ENCODE measurements around the gene MAPRE3. TPM values are rescaled to one million over a fixed set of nuclear protein-coding genes. Genes with fewer than 3 reads are reported as not detected.

The MAPRE3 gene
- total and polyA plus RNA-seq, 9 of the 15 experiments (the other 6 are each of a cell fraction or from before 2014, with no cell fraction given) = 0.70 to 43.2 (median 12.6) TPM

DNA sequence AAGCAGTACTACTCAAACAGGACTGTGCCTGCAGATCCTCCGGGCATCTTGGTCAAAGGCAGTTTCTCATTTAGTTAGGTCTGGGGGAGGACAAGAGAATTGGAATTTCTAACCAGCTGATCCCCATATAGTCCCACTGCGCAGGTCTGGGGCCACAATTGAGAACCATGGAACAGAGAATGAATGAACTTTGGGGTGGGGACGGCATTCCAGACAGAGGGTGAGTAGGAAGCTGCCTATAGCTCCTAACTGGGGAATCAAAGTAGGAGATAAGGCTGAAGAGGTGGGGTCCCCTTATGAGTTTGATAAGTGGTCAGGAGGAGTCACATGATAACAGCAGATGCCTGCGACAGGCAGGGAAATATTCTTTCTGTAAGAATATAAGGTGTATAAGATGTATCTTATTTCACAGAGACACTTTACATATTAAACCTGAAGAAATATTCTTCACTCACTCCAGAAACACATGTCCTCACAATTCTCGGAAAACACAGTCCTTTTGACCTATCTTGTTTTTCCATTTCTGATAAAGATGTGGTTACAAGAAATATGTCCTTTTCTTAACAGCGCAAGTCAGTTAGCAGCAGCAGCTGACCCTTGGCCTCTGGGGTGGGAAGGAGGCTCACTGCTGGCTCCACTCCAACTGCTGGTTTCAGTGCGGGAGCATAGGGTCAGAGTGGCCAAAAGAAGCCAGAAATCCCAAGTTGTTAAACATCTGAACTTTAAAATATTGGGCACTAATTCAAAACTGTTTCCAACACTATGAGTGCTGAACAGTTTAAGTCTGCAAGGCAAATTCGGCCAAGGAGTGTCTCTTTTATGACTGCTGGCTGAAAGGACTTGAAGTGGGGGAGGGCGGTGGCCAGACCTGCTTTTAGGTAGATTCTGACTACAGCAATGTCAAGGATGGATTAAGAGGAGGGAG is 49.8 kb downstream of the MAPRE3 start (continued):
- TF ChIP-seq POLR2AphosphoS5 (IDR thresholded peaks at IDR 0.05; ENCODE audit: control insufficient read depth, insufficient read depth, low read depth, low read length) (peak; percentile 77), RREB1 (CRISPR knock-in tag; IDR thresholded peaks at IDR 0.05) (peak; percentile 66; the same call in 1 of the 2 replicates), CBX8 (IDR thresholded peaks at IDR 0.05; ENCODE audit: borderline replicate concordance, extremely low read depth, low read depth, low read length, poor library complexity, severe bottlenecking) (no peak), POLR2G (IDR thresholded peaks at IDR 0.05; ENCODE audit: low read depth, low read length) (no peak), YY1 (IDR thresholded peaks at IDR 0.05; ENCODE audit: borderline replicate concordance in 1 of 3, control insufficient read depth in 1 of 3, extremely low read depth in 1 of 3, insufficient read depth in 3 of 3, insufficient read length in 1 of 3, insufficient replicate concordance in 2 of 3, low read depth in 1 of 3, low read length in 2 of 3) (no peak), SRSF3 (IDR thresholded peaks at IDR 0.05; ENCODE audit: insufficient read depth, low read length) (no peak), L3MBTL2 (IDR thresholded peaks at IDR 0.05) (peak; percentile 64), COPS2 (conservative IDR thresholded peaks at IDR 0.05) (no peak), MTA2 (IDR thresholded peaks at IDR 0.05; ENCODE audit: low read depth) (peak; percentile 64), TRIM28 (IDR thresholded peaks at IDR 0.05) (peak; percentile 49; the same call in 1 of the 2 replicates), ZNF174 (CRISPR knock-in tag; IDR thresholded peaks at IDR 0.05) (no peak), ZNF347 (CRISPR knock-in tag; IDR thresholded peaks at IDR 0.05; ENCODE audit: low read depth) (no peak), RB1 (IDR thresholded peaks at IDR 0.05; ENCODE audit: low read depth) (no peak), PHF20 (IDR thresholded peaks at IDR 0.05; ENCODE audit: partially characterized antibody) (no peak), MECOM (CRISPR knock-in tag; IDR thresholded peaks at IDR 0.05) (no peak)
- TF ChIP-seq, protein P1, sequence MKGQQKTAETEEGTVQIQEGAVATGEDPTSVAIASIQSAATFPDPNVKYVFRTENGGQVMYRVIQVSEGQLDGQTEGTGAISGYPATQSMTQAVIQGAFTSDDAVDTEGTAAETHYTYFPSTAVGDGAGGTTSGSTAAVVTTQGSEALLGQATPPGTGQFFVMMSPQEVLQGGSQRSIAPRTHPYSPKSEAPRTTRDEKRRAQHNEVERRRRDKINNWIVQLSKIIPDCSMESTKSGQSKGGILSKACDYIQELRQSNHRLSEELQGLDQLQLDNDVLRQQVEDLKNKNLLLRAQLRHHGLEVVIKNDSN (CRISPR knock-in tag; IDR thresholded peaks at IDR 0.05) = peak; percentile 47
- TF ChIP-seq, protein P2, sequence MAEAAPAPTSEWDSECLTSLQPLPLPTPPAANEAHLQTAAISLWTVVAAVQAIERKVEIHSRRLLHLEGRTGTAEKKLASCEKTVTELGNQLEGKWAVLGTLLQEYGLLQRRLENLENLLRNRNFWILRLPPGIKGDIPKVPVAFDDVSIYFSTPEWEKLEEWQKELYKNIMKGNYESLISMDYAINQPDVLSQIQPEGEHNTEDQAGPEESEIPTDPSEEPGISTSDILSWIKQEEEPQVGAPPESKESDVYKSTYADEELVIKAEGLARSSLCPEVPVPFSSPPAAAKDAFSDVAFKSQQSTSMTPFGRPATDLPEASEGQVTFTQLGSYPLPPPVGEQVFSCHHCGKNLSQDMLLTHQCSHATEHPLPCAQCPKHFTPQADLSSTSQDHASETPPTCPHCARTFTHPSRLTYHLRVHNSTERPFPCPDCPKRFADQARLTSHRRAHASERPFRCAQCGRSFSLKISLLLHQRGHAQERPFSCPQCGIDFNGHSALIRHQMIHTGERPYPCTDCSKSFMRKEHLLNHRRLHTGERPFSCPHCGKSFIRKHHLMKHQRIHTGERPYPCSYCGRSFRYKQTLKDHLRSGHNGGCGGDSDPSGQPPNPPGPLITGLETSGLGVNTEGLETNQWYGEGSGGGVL (CRISPR knock-in tag; IDR thresholded peaks at IDR 0.05) = no peak

Data from K562 (cell line).